Epithelial cell of proximal tubule (primary cell): ENCODE results near the gene BMP4. TPM values are rescaled to one million over a fixed set of nuclear protein-coding genes. Genes with fewer than 3 reads are reported as not detected.

Experiments used
- DNase-seq: peaks from one replicate; pipeline ENCODE4 v3.0.0-alpha.2; 2011; ENCODE audit warnings: low read depth
- H3K4me3 ChIP-seq: 2 replicates; pipeline ENCODE4 v1.5.1; 2011; ENCODE audit warnings: low read depth, mild to moderate bottlenecking, low read length
- CTCF ChIP-seq: conservative IDR thresholded peaks from 2 replicates; pipeline ENCODE4 v1.5.1; 2012; ENCODE audit warnings: low read depth, mild to moderate bottlenecking, low read length
- total RNA-seq: library from RNA; depleted of rRNA; stranded (reverse); fragments of >200 nt; gene quantifications from 2 replicates; pipeline ENCODE4 v1.2.3, GENCODE V29; 2015

Gene BMP4
- total RNA-seq, 1 donor from 2014 or later = 1.8 TPM

- H3K4me3 ChIP-seq = peak overlapping the region; percentile 63
- no peak for TF ChIP-seq CTCF
- DNase-seq = no peak
Observed at GRCh38 chr14:53954551-53955228, 1.9 kb downstream of the BMP4 start.

GRCh38 chr14:53953828-53954550, 2.6 kb downstream of the BMP4 start:
- H3K4me3 ChIP-seq = peak overlapping the region; percentile 63
- TF ChIP-seq CTCF = no peak
- DNase-seq = no peak

GRCh38 chr14:53953002-53953827, 3.4 kb downstream of the BMP4 start:
- H3K4me3 ChIP-seq = peak overlapping the region; percentile 63
- no peak for DNase-seq
- no peak for TF ChIP-seq CTCF

- peak overlapping the region; percentile 63 for H3K4me3 ChIP-seq
- no peak for DNase-seq
- TF ChIP-seq CTCF = no peak
Observed at GRCh38 chr14:53952533-53952932, 4.1 kb downstream of the BMP4 start.

- DNase-seq = no peak
- TF ChIP-seq CTCF = no peak
- peak overlapping the region; percentile 29 for H3K4me3 ChIP-seq
Observed at GRCh38 chr14:53951627-53952303, 4.9 kb downstream of the BMP4 start.

GRCh38 chr14:53951243-53951626, 5.4 kb downstream of the BMP4 start:
- no peak overlapping the region for H3K4me3 ChIP-seq
- TF ChIP-seq CTCF = no peak
- no peak for DNase-seq
